Left cardiac atrium (tissue), 4 donors: ENCODE results near the gene NUP42. TPM values are rescaled to one million over a fixed set of nuclear protein-coding genes. Genes with fewer than 3 reads are reported as not detected.

Source experiments
- ATAC-seq, 2 donors: fragments of 200-7000 bp; cut with Tn5 transposase; one replicate each; pipeline ENCODE4 v1.9.1; 2020; ENCODE audit warnings: mild to moderate bottlenecking in 2 of 2, moderate library complexity in 2 of 2
- DNase-seq: peaks from one replicate; pipeline ENCODE4 v3.0.0-alpha.2; 2020
- intact Hi-C, 2 donors: fragments of 100-400 bp; cut with DNase I; formaldehyde crosslinking; loops; one replicate each; pipeline versions ENCODE4 v1.14.1 to v1.15.1; 2022 to 2023
- total RNA-seq, 2 donors: library from RNA; stranded (reverse); fragmentation: NEBNext Ultra II Directional; extraction: Animal tissue kit (Norgen Biotek cat#: 25700); gene quantifications; one replicate each; pipeline ENCODE4 v1.2.1, GENCODE V29; 2021
- donor health status: DM: no; HTN: yes; CAD: no.
- donor health status: DM: no; HTN: yes; CAD: no; lungs with severe emphysema.
- donor health status: DM: yes; HTN: yes; CAD: no.
- donor health status: Dilated cardiomyopathy.

NUP42 gene
- total RNA-seq, 2 donors from 2014 or later: 21.8 to 23.3 TPM

- DNase-seq (no peak), ATAC-seq (no peak)
- intact Hi-C loops: no loop called here
These were observed 45.1 kb downstream of the NUP42 start for GRCh38 chr7:23226844-23227450.

- ATAC-seq: no peak
- no peak for DNase-seq
- intact Hi-C loops: no loop called here
These were observed 46.6 kb downstream of the NUP42 start for GRCh38 chr7:23228412-23228811.

- ATAC-seq (no peak), DNase-seq (no peak)
- intact Hi-C loops: no loop called here
These were observed 48.8 kb downstream of the NUP42 start for GRCh38 chr7:23230641-23231101.

GRCh38 chr7:23232966-23233365 is 51.1 kb downstream of the NUP42 start:
- ATAC-seq: no peak
- no peak for DNase-seq
- intact Hi-C loops: no loop called here

GRCh38 chr7:23234569-23235296 is 52.9 kb downstream of the NUP42 start:
- ATAC-seq: no peak
- no peak for DNase-seq
- intact Hi-C loops: no loop called here

GRCh38 chr7:23235813-23236221 is 54.0 kb downstream of the NUP42 start:
- ATAC-seq (peak in 1 of 2 donors; percentile 79), DNase-seq (no peak)
- intact Hi-C loops: no loop called here

GRCh38 chr7:23237000-23237399 is 55.2 kb downstream of the NUP42 start:
- no peak for ATAC-seq
- DNase-seq: no peak
- intact Hi-C loops: no loop called here

- no peak for ATAC-seq
- intact Hi-C loops: no loop called here
- no peak for DNase-seq
These were observed 57.3 kb downstream of the NUP42 start for GRCh38 chr7:23238983-23239652.

GRCh38 chr7:23239698-23240097 is 57.9 kb downstream of the NUP42 start:
- DNase-seq (no peak), ATAC-seq (no peak)
- intact Hi-C loops: loop anchor here in 1 of 2 donors (10.0 kb wide), 1 partner anchor 135 kb away; the partner anchor contains the start of gene KLHL7

- DNase-seq (no peak), ATAC-seq (no peak)
- intact Hi-C loops: loop anchor here in 1 of 2 donors (10.0 kb wide), 1 partner anchor 138 kb away; the partner anchor contains the start of gene KLHL7
These were observed 60.5 kb downstream of the NUP42 start for GRCh38 chr7:23242321-23242720.

- ATAC-seq: no peak
- intact Hi-C loops: loop anchor here in 1 of 2 donors (10.0 kb wide), 1 partner anchor 138 kb away; the partner anchor contains the start of gene KLHL7
These were observed 61.1 kb downstream of the NUP42 start for GRCh38 chr7:23242935-23243334.

GRCh38 chr7:23246555-23246954 is 64.7 kb downstream of the NUP42 start, which contains the start of gene GPNMB:
GPNMB (plus strand) TSS chr7:23246775; CDS start chr7:23246858, 83 bp downstream.
- ATAC-seq: peak; percentile 55 to 85
- DNase-seq: no peak
- intact Hi-C loops: loop anchor here (5.0 to 10.0 kb wide), 3 partner anchors 44 to 142 kb away; partner anchors contain the start of gene KLHL7 (in 1 of the 2)

More at GRCh38 chr7:23242935-23243334, 61.1 kb downstream of the NUP42 start:
- no peak for DNase-seq

GRCh38 chr7:23247046-23247602 is 65.3 kb downstream of the NUP42 start:
- intact Hi-C loops: loop anchor here (5.0 to 10.0 kb wide), 3 partner anchors 45 to 142 kb away; partner anchors contain the start of gene KLHL7 (in 1 of the 2)
- no peak for DNase-seq
- ATAC-seq: peak; percentile 36 to 54

GRCh38 chr7:23247603-23248335 is 65.9 kb downstream of the NUP42 start:
- peak; percentile 73 to 82 for ATAC-seq
- DNase-seq: peak; percentile 58
- intact Hi-C loops: loop anchor here (5.0 to 10.0 kb wide), 3 partner anchors 45 to 143 kb away; partner anchors contain the start of gene KLHL7 (in 1 of the 2)

- ATAC-seq (no peak), DNase-seq (no peak)
- intact Hi-C loops: loop anchor here (5.0 to 10.0 kb wide), 3 partner anchors 47 to 145 kb away; partner anchors contain the start of gene KLHL7 (in 1 of the 2)
These were observed 67.6 kb downstream of the NUP42 start for GRCh38 chr7:23249486-23249885.
